ENCODE results near the gene HNRNPA3.
"Not testable (repeated sequence)": the region's sequence is repeated elsewhere in the genome, so short reads cannot be mapped to it uniquely, and the experiment has no call there.

DNA sequence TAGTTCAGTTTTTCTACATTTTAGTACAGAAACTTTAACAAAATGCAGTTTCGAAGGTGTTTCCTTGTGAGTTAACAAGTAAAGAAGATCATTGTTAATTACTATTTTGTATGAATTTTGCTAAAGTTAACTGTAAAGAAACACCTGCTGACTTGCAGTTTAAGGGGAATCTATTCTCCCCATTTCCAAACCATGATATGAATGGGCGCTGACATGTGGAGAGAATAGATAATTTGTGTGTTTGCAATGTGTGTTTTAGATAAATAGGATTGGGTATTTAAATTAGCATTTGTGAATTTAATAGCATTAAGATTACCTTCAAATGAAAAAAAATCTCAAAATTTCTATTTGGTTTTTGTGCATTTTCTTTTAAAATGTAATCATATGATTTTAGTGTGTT is 7.2 kb downstream of the HNRNPA3 start:
- TF ChIP-seq, protein P1, sequence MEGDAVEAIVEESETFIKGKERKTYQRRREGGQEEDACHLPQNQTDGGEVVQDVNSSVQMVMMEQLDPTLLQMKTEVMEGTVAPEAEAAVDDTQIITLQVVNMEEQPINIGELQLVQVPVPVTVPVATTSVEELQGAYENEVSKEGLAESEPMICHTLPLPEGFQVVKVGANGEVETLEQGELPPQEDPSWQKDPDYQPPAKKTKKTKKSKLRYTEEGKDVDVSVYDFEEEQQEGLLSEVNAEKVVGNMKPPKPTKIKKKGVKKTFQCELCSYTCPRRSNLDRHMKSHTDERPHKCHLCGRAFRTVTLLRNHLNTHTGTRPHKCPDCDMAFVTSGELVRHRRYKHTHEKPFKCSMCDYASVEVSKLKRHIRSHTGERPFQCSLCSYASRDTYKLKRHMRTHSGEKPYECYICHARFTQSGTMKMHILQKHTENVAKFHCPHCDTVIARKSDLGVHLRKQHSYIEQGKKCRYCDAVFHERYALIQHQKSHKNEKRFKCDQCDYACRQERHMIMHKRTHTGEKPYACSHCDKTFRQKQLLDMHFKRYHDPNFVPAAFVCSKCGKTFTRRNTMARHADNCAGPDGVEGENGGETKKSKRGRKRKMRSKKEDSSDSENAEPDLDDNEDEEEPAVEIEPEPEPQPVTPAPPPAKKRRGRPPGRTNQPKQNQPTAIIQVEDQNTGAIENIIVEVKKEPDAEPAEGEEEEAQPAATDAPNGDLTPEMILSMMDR (conservative IDR thresholded peaks at IDR 0.05; ENCODE audit: low read depth in 2 of 2) = not testable (repeated sequence)
- TF ChIP-seq, protein P2, sequence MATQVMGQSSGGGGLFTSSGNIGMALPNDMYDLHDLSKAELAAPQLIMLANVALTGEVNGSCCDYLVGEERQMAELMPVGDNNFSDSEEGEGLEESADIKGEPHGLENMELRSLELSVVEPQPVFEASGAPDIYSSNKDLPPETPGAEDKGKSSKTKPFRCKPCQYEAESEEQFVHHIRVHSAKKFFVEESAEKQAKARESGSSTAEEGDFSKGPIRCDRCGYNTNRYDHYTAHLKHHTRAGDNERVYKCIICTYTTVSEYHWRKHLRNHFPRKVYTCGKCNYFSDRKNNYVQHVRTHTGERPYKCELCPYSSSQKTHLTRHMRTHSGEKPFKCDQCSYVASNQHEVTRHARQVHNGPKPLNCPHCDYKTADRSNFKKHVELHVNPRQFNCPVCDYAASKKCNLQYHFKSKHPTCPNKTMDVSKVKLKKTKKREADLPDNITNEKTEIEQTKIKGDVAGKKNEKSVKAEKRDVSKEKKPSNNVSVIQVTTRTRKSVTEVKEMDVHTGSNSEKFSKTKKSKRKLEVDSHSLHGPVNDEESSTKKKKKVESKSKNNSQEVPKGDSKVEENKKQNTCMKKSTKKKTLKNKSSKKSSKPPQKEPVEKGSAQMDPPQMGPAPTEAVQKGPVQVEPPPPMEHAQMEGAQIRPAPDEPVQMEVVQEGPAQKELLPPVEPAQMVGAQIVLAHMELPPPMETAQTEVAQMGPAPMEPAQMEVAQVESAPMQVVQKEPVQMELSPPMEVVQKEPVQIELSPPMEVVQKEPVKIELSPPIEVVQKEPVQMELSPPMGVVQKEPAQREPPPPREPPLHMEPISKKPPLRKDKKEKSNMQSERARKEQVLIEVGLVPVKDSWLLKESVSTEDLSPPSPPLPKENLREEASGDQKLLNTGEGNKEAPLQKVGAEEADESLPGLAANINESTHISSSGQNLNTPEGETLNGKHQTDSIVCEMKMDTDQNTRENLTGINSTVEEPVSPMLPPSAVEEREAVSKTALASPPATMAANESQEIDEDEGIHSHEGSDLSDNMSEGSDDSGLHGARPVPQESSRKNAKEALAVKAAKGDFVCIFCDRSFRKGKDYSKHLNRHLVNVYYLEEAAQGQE (IDR thresholded peaks at IDR 0.05; ENCODE audit: unreplicated experiment) = not testable (repeated sequence)
- TF ChIP-seq POLR2AphosphoS5 (IDR thresholded peaks at IDR 0.05; ENCODE audit: low read depth); EZH2 (IDR thresholded peaks at IDR 0.05; ENCODE audit: low read depth, unreplicated experiment); CREB1 (CRISPR knock-in tag; IDR thresholded peaks at IDR 0.05; ENCODE audit: low read depth); EZH2phosphoT487 (IDR thresholded peaks at IDR 0.05; ENCODE audit: unreplicated experiment); STAT1 (IDR thresholded peaks at IDR 0.05; ENCODE audit: unreplicated experiment); ZNF331 (CRISPR knock-in tag; IDR thresholded peaks at IDR 0.05; ENCODE audit: low read depth); NANOG (IDR thresholded peaks at IDR 0.05; ENCODE audit: borderline replicate concordance); JUNB (IDR thresholded peaks at IDR 0.05; ENCODE audit: unreplicated experiment): not testable (repeated sequence)
- TF ChIP-seq, protein P3, sequence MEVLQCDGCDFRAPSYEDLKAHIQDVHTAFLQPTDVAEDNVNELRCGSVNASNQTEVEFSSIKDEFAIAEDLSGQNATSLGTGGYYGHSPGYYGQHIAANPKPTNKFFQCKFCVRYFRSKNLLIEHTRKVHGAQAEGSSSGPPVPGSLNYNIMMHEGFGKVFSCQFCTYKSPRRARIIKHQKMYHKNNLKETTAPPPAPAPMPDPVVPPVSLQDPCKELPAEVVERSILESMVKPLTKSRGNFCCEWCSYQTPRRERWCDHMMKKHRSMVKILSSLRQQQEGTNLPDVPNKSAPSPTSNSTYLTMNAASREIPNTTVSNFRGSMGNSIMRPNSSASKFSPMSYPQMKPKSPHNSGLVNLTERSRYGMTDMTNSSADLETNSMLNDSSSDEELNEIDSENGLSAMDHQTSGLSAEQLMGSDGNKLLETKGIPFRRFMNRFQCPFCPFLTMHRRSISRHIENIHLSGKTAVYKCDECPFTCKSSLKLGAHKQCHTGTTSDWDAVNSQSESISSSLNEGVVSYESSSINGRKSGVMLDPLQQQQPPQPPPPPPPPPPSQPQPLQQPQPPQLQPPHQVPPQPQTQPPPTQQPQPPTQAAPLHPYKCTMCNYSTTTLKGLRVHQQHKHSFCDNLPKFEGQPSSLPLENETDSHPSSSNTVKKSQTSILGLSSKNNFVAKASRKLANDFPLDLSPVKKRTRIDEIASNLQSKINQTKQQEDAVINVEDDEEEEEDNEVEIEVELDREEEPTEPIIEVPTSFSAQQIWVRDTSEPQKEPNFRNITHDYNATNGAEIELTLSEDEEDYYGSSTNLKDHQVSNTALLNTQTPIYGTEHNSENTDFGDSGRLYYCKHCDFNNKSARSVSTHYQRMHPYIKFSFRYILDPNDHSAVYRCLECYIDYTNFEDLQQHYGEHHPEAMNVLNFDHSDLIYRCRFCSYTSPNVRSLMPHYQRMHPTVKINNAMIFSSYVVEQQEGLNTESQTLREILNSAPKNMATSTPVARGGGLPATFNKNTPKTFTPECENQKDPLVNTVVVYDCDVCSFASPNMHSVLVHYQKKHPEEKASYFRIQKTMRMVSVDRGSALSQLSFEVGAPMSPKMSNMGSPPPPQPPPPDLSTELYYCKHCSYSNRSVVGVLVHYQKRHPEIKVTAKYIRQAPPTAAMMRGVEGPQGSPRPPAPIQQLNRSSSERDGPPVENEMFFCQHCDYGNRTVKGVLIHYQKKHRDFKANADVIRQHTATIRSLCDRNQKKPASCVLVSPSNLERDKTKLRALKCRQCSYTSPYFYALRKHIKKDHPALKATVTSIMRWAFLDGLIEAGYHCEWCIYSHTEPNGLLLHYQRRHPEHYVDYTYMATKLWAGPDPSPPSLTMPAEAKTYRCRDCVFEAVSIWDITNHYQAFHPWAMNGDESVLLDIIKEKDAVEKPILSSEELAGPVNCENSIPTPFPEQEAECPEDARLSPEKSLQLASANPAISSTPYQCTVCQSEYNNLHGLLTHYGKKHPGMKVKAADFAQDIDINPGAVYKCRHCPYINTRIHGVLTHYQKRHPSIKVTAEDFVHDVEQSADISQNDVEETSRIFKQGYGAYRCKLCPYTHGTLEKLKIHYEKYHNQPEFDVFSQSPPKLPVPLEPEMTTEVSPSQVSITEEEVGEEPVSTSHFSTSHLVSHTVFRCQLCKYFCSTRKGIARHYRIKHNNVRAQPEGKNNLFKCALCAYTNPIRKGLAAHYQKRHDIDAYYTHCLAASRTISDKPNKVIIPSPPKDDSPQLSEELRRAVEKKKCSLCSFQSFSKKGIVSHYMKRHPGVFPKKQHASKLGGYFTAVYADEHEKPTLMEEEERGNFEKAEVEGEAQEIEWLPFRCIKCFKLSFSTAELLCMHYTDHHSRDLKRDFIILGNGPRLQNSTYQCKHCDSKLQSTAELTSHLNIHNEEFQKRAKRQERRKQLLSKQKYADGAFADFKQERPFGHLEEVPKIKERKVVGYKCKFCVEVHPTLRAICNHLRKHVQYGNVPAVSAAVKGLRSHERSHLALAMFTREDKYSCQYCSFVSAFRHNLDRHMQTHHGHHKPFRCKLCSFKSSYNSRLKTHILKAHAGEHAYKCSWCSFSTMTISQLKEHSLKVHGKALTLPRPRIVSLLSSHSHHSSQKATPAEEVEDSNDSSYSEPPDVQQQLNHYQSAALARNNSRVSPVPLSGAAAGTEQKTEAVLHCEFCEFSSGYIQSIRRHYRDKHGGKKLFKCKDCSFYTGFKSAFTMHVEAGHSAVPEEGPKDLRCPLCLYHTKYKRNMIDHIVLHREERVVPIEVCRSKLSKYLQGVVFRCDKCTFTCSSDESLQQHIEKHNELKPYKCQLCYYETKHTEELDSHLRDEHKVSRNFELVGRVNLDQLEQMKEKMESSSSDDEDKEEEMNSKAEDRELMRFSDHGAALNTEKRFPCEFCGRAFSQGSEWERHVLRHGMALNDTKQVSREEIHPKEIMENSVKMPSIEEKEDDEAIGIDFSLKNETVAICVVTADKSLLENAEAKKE (CRISPR knock-in tag; IDR thresholded peaks at IDR 0.05) = not testable (repeated sequence)
